NCI-H748 (cell line): ENCODE results near the gene SPAG8.

Source experiments
- DNase-seq: peaks from one replicate; lab custom pipeline; 2025; ENCODE audit not compliant: unreplicated experiment; lab: John Stamatoyannopoulos, UW

The SPAG8 gene

GRCh38 chr9:35839926-35840325 lies 27.9 kb upstream of the SPAG8 start:
- DNase-seq, result no peak

DNA sequence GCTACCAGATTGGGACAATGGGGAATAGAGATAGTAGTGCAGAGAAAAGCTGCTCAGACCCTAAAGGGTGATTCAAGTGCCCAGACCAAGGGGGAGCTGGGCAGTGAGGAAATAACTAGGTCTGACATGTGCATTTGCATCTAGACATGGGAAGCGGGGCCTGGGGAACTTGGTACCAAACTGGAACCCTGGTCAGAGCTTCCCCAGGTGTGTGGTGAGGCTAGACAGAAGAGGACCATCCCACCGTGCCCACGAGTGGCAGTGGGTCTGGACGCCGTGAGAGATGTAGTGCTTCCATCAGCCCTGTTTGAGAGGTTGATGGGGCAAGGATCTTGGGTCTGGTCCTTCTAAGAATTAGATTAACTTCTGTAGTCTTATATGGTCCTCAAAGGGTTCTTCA lies 24.5 kb upstream of the SPAG8 start:
- DNase-seq, result no peak

- DNase-seq, result no peak
These were observed 23.7 kb upstream of the SPAG8 start for GRCh38 chr9:35835766-35836165.

DNA sequence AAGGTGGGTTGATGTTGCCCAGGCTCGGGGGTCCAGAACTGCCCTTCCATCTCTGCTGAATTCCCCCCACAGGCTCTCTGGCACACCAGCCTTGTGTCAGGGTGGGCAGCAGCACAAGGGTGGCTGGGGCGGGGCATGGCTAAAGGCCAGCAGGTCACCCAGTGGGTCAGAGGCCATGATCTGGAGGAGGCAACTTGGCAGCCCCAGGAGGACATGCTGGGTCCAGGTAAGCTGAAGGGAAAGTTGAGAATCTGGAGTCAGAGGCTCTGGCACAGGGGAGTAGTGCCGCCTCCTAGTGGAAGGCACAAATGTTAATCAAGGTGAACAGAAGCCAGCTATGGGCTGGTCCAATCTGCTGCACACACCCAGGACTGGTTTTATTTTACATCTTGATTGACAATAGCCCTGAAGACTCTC lies 23.2 kb upstream of the SPAG8 start:
- peak; percentile 16 for DNase-seq

DNA sequence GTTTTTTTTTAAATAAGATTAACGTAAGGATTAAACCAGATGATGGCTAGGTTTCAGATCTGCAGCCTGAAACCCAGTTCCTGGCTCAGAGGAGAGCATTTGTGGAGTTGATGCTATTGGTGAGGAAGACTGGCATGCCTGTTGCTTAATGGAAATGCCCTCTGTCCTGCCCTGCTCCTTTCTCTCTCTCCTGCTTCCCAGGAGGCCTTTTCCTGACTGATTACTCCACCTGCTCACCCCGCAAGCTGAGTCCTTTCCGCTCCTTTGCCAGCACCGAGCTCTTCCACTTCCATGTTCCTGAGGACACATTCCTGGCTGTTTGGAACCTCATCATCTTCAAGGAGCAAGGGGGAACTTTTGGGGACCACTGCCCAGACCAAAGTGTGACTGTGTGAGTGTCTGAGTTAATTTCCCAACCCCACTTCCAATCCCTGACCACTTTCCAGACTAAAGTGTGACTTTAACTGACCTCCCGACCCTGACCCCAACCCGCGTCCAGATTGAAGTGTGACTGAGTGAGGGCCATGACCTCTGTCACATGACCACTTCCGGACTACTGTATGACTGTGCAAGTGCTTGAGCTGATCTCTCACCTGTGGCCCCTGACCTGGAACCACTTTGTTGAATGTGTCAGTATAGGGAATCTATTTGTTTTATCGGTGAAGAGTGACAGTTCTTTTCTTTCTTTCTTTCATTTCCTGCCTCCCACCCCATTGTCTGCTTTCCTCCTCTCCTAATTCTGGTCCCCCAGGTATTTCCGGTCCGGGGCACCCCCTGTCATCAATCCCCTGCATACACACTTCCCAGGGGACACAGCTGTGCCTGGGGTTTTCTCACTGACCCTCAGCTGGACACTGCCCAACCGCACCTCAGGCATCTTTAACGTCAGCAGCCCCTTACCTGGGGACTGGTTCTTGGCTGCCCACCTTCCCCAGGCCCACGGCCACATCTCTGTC lies 22.5 kb upstream of the SPAG8 start:
- no peak for DNase-seq

GRCh38 chr9:35832814-35833213 lies 20.8 kb upstream of the SPAG8 start:
- DNase-seq, result no peak

GRCh38 chr9:35831040-35831439 lies 19.0 kb upstream of the SPAG8 start:
- DNase-seq, result no peak

DNA sequence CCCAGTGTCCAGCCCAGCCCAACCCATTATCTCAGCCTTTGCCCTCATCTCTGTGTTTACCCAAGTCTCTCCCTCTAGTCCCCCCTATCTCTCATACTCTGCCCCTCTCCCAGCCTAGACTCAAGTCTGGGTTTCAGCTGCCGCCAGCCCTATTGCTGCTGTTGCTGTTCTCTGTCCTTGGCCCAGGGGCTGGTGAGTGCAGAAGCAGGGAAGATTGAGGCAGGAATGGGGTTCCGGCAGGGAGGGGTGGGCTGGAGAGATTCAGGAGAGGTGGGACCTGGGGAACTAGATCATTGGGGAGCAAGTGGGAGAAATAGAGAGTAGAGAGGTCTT lies 17.7 kb upstream of the SPAG8 start:
- no peak for DNase-seq

DNA sequence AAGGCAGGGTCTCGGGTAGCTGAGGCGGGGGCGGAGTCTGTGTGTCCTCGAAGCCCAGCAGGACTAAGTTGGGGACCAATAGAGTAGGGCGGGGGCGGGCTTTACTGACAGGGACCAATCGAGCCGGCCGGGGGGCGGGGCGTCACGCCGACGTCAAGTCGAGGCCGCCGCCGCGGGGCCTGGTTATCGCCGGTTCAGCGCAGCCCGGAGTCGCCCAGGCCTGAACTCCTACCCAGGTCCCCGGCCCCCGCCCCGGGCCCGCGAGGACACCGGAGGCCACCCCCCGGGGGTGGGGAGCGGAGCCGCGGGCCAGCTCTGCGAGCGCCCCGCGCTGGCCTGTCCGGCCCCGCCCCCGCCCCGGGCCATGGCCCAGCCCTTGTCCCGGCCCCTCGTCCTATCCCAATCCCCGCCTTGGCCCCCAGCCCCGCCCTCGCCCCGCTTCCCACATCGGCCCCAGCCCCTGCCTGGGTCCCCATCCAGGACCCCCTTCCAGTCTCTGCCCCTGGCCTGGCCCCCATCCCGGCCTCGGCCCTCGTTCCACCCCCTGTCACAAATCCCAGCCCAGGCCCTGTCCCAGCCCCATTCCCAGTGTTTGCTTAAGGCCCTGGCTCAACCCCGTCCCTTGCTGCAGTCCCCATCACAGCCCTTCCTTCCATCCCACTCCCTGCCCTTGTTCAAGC lies 17.2 kb upstream of the SPAG8 start, which contains the start of gene TMEM8B:
Gene TMEM8B, plus strand, starts transcription at position 145 of the 680 bp plus-strand sequence. Its CDS starts 220 bp downstream, at position 365.
- DNase-seq, result peak; percentile 95

DNA sequence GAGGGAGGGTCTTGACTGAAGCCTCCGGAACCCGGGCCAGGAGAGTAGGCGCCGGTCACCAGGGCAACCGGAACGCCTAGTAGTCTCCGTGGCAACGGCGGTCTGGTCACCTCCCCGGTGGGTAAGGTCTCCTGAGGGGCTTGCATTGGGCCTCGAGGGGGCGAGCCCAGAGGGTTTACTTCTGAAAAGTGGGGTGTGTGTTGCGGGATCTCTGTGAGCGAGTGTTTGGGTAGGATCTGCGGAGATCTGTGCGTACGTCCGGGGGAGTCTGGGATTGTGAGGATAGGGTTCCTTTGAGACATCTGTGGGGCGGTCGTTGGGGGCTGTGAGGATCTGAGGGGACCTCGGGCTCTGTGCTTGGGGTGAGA lies 16.6 kb upstream of the SPAG8 start, which contains the start of gene FAM221B:
Gene FAM221B, minus strand, starts transcription at position 17 of the 368 bp plus-strand sequence. CDS start 2,571 bp downstream, outside the sequence.
- DNase-seq, result peak; percentile 77

DNA sequence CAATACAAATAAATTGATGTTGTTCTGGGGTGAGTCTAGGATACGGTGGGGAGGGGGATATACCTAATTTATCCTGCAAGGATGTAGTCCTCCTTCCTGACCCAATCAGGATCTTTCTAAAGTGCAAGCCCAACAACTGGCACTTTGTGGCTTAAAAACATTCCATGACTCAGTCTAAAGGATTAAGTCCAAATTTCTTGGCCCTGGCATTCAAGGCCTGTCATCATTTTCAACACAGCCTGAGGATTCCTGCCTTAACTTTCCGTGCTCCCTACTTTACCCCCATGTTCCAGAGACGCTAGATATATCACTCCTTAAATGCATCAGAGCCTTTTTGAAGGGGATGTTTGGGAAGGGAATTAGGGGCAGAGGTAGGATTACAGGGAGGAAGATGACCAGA lies 15.4 kb upstream of the SPAG8 start:
- DNase-seq, result no peak

DNA sequence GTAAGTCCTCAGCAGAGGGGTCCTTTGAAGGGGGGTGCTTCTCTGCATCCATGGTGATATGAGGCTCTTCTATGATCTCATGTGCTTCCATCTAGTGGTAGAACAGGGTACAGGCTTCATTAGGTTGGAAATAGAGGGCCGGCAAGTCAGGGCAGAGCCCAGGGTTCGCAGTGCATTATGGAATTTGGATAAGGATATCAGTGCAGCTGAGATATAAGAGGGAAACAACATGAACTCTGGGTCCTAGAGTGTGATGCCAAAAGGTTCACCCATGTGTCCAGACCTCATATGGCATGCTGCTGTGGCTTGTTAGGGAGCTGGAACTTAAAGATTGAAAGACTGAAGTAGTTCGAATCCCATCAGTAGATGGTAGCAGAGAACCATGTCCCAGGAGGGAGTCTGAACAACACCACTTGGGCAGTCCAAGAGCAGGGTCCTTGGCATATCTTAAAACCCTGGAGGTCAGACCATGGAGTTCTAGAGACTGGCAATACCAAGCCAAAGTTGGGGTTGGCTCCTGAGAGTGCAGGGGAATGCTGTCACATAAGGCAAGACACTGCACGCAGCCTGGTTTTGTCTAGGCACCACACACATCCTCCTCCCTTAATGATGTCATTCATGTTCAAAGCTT lies 14.1 kb upstream of the SPAG8 start:
- peak; percentile 58 for DNase-seq

- no peak for DNase-seq
These were observed 10.9 kb upstream of the SPAG8 start for GRCh38 chr9:35822926-35823325.

DNA sequence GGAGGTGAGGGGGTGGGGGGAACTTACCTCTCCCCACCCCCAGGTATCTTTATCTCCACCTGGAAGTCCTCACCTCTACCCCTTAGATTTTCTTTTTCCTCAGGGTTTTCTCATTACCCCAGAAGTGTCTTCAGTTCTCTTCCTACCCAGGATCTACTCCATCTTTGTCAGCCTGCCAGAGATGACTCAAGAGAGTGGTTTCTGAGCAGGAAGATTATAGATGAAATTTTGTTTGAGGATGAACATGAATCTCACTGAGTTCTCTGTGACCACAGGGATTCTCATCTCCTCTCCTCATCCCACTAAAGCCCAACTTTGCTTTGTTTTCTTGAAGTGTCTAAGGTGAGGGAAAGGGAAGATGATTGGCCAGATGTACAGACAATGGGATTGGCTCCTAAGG lies 8.0 kb upstream of the SPAG8 start:
- no peak for DNase-seq

- no peak for DNase-seq
These were observed 6.3 kb upstream of the SPAG8 start for GRCh38 chr9:35818341-35818740.

- DNase-seq, result peak; percentile 11
These were observed 4.6 kb upstream of the SPAG8 start for GRCh38 chr9:35816708-35817107.

- peak; percentile 99 for DNase-seq
These were observed 2.9 kb upstream of the SPAG8 start, which contains the start of gene HINT2 for GRCh38 chr9:35814841-35815543. Gene HINT2 (minus strand): TSS chr9:35815042. CDS start chr9:35814979, 63 bp downstream.

GRCh38 chr9:35814106-35814840 lies 2.2 kb upstream of the SPAG8 start:
- peak; percentile 66 for DNase-seq

GRCh38 chr9:35813434-35814105 lies 1.5 kb upstream of the SPAG8 start:
- peak; percentile 40 for DNase-seq
